GM12878 (cell line): ENCODE results near the gene TFCP2. TPM values are rescaled to one million over a fixed set of nuclear protein-coding genes. Genes with fewer than 3 reads are reported as not detected.

Experiments
- CHD1 ChIP-seq: IDR thresholded peaks from 2 replicates; pipeline ENCODE4 v1.6.1; 2012; ENCODE audit warnings: low read depth, low read length, improper control_type of control experiment
- GABPA ChIP-seq: IDR thresholded peaks from 2 replicates; pipeline ENCODE4 v1.6.1; 2014; ENCODE audit warnings: antibody characterized with exemption, low read depth, mild to moderate bottlenecking, inconsistent platforms
- JUND ChIP-seq: IDR thresholded peaks from 2 replicates; pipeline ENCODE4 v1.6.1; 2012; ENCODE audit warnings: low read depth, mild to moderate bottlenecking, low read length, improper control_type of control experiment, moderate library complexity
- KAT2A ChIP-seq: conservative IDR thresholded peaks from 2 replicates; pipeline ENCODE4 v1.6.1; 2011; ENCODE audit warnings: low read depth, low read length; ENCODE audit not compliant: control insufficient read depth
- MEF2B ChIP-seq: fragments of 450-650 bp; IDR thresholded peaks from 2 replicates; pipeline ENCODE4 v1.6.1; 2018; ENCODE audit warnings: mild to moderate bottlenecking, moderate library complexity; ENCODE audit not compliant: partially characterized antibody, poor library complexity, severe bottlenecking
- NKRF ChIP-seq: fragments of 450-650 bp; conservative IDR thresholded peaks from 2 replicates; pipeline ENCODE4 v1.6.1; 2017; ENCODE audit warnings: mild to moderate bottlenecking, moderate library complexity
- POLR2AphosphoS2 ChIP-seq: IDR thresholded peaks from 2 replicates; pipeline ENCODE4 v1.6.1; 2011; ENCODE audit warnings: low read depth, mild to moderate bottlenecking, low read length, improper control_type of control experiment, moderate library complexity
- SIN3A ChIP-seq: IDR thresholded peaks from 2 replicates; pipeline ENCODE4 v1.6.1; 2012; ENCODE audit warnings: low read depth, low read length, improper control_type of control experiment
- SUPT20H ChIP-seq: IDR thresholded peaks from 2 replicates; pipeline ENCODE4 v1.6.1; 2011; ENCODE audit warnings: low read depth, mild to moderate bottlenecking, low read length, moderate library complexity, borderline replicate concordance; ENCODE audit not compliant: control insufficient read depth
- YY1 ChIP-seq: IDR thresholded peaks from 2 replicates; pipeline ENCODE4 v1.6.1; 2011; ENCODE audit warnings: low read depth, mild to moderate bottlenecking, low read length
- ZBTB4 ChIP-seq: fragments of 450-650 bp; formaldehyde crosslinking; IDR thresholded peaks from 2 replicates; pipeline ENCODE4 v1.4.0; 2022; ENCODE audit warnings: mild to moderate bottlenecking, moderate library complexity
- polyA plus RNA-seq, 11 experiments: library from polyadenylated mRNA; depleted of rRNA in 4 of 11; unstranded in 6 of 11; stranded (reverse) in 5 of 11; fragments of >200 nt; fragmentation: Nextera tagmentation in 4 of 11; fragmentation: Illumina TruSeq in 1 of 11; extraction: Ambion mirVana in 4 of 11; extraction: Trizol in 1 of 11; gene quantifications; 1 replicate in 1 of 11; 2 replicates in 10 of 11; pipeline versions ENCODE4 v1.2.1 to v1.2.3, GENCODE V29; 2011 to 2016; ENCODE audit warnings: inconsistent platforms in 2 of 11, missing spikeins in 2 of 11, low read depth in 1 of 11
- total RNA-seq, 4 experiments: library from RNA; depleted of rRNA in 3 of 4; stranded (reverse); fragments of >200 nt in 3 of 4; fragmentation: Illumina TruSeq in 1 of 4; extraction: Trizol in 1 of 4; gene quantifications; 2 replicates each; pipeline versions ENCODE4 v1.2.1 to v1.2.3, GENCODE V29; 2013 to 2021
- TF ChIP-seq, protein P1 (sequence below): fragments of 450-650 bp; formaldehyde crosslinking; IDR thresholded peaks from 2 replicates; pipeline ENCODE4 v1.4.0; 2020; ENCODE audit warnings: mild to moderate bottlenecking, moderate library complexity
- TF ChIP-seq, protein P2 (sequence below): fragments of 450-650 bp; formaldehyde crosslinking; IDR thresholded peaks from 2 replicates; pipeline ENCODE4 v1.5.0; 2022; ENCODE audit warnings: mild to moderate bottlenecking, missing genetic modification characterization

The TFCP2 gene
- total and polyA plus RNA-seq, 10 of the 15 experiments (the other 5 are each of a cell fraction or from before 2014, with no cell fraction given) = 5.8 to 29.7 (median 14.2) TPM

DNA sequence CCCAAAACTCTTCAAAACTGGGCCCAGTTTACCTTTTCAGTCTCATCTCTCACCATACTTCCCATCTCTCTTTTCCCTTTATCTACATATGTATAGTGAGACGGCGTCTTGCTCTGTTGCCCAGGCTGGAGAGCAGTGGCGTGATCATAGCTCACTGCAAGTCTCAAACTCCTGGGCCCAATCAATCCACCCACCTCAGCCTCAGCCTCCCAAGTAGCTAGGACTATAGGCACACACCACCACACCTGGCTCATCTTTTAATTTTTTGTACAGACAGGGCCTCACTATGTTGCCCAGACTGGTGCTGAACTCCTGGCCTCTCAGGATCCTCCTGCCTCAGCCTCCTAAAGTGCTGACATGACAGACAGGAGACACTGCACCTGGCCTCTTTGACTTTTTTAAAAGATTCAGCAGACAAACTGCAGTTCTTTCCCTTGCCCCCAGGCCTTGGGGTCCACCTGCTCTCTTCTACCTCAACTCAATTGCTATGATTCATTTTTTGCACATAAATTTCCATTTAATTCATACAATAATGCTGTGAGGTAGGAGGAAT lies 33.6 kb downstream of the TFCP2 start (continued):
- TF ChIP-seq, protein P1, sequence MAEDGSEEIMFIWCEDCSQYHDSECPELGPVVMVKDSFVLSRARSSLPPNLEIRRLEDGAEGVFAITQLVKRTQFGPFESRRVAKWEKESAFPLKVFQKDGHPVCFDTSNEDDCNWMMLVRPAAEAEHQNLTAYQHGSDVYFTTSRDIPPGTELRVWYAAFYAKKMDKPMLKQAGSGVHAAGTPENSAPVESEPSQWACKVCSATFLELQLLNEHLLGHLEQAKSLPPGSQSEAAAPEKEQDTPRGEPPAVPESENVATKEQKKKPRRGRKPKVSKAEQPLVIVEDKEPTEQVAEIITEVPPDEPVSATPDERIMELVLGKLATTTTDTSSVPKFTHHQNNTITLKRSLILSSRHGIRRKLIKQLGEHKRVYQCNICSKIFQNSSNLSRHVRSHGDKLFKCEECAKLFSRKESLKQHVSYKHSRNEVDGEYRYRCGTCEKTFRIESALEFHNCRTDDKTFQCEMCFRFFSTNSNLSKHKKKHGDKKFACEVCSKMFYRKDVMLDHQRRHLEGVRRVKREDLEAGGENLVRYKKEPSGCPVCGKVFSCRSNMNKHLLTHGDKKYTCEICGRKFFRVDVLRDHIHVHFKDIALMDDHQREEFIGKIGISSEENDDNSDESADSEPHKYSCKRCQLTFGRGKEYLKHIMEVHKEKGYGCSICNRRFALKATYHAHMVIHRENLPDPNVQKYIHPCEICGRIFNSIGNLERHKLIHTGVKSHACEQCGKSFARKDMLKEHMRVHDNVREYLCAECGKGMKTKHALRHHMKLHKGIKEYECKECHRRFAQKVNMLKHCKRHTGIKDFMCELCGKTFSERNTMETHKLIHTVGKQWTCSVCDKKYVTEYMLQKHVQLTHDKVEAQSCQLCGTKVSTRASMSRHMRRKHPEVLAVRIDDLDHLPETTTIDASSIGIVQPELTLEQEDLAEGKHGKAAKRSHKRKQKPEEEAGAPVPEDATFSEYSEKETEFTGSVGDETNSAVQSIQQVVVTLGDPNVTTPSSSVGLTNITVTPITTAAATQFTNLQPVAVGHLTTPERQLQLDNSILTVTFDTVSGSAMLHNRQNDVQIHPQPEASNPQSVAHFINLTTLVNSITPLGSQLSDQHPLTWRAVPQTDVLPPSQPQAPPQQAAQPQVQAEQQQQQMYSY (CRISPR knock-in tag) = no peak
- no peak for TF ChIP-seq NKRF
- TF ChIP-seq, protein P2, sequence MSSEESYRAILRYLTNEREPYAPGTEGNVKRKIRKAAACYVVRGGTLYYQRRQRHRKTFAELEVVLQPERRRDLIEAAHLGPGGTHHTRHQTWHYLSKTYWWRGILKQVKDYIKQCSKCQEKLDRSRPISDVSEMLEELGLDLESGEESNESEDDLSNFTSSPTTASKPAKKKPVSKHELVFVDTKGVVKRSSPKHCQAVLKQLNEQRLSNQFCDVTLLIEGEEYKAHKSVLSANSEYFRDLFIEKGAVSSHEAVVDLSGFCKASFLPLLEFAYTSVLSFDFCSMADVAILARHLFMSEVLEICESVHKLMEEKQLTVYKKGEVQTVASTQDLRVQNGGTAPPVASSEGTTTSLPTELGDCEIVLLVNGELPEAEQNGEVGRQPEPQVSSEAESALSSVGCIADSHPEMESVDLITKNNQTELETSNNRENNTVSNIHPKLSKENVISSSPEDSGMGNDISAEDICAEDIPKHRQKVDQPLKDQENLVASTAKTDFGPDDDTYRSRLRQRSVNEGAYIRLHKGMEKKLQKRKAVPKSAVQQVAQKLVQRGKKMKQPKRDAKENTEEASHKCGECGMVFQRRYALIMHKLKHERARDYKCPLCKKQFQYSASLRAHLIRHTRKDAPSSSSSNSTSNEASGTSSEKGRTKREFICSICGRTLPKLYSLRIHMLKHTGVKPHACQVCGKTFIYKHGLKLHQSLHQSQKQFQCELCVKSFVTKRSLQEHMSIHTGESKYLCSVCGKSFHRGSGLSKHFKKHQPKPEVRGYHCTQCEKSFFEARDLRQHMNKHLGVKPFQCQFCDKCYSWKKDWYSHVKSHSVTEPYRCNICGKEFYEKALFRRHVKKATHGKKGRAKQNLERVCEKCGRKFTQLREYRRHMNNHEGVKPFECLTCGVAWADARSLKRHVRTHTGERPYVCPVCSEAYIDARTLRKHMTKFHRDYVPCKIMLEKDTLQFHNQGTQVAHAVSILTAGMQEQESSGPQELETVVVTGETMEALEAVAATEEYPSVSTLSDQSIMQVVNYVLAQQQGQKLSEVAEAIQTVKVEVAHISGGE = no peak
- TF ChIP-seq MEF2B = no peak
- TF ChIP-seq CHD1 = no peak
- no peak for TF ChIP-seq SIN3A
- TF ChIP-seq JUND = no peak
- TF ChIP-seq KAT2A = no peak
- no peak for TF ChIP-seq ZBTB4 (CRISPR knock-in tag)
- TF ChIP-seq POLR2AphosphoS2 = no peak
- no peak for TF ChIP-seq GABPA
- TF ChIP-seq YY1 = no peak
- TF ChIP-seq SUPT20H = no peak
